Left ventricle myocardium inferior (tissue), 1 donor: ENCODE measurements around the gene MAN2A2. TPM values are rescaled to one million over a fixed set of nuclear protein-coding genes. Genes with fewer than 3 reads are reported as not detected.
A peak's percentile ranks its signal among the peaks of the same experiment; 100 is the strongest.
"Not testable (repeated sequence)": the region's sequence is repeated elsewhere in the genome, so short reads cannot be mapped to it uniquely, and the experiment has no call there.

Experiments
- DNase-seq: peaks from one replicate; pipeline ENCODE4 v3.0.0-alpha.2; 2020
- H3K27ac ChIP-seq: fragments of 200-600 bp; replicated peaks from 2 replicates; pipeline ENCODE4 v1.8.0; 2021
- H3K27me3 ChIP-seq: fragments of 200-600 bp; 2 replicates; pipeline ENCODE4 v1.8.0; 2021; ENCODE audit warnings: low read depth
- H3K36me3 ChIP-seq: fragments of 200-600 bp; 2 replicates; pipeline ENCODE4 v1.8.0; 2021
- H3K4me1 ChIP-seq: fragments of 200-600 bp; 2 replicates; pipeline ENCODE4 v1.8.0; 2021
- H3K4me3 ChIP-seq: fragments of 200-600 bp; 2 replicates; pipeline ENCODE4 v1.8.0; 2021; ENCODE audit warnings: mild to moderate bottlenecking, moderate library complexity
- H3K9me3 ChIP-seq: fragments of 200-600 bp; replicated peaks from 2 replicates; pipeline ENCODE4 v1.8.0; 2021
- intact Hi-C: fragments of 100-400 bp; cut with micrococcal nuclease; formaldehyde crosslinking; loops from one replicate; pipeline ENCODE4 v1.11.0; 2022
- total RNA-seq: library from RNA; stranded (reverse); fragmentation: NEBNext Ultra II Directional; extraction: Animal tissue kit (Norgen Biotek cat#: 25700); gene quantifications from one replicate; pipeline ENCODE4 v1.2.1, GENCODE V29; 2021
- TF ChIP-seq, protein P1 (sequence below): fragments of 200-600 bp; IDR thresholded peaks from 2 replicates; pipeline ENCODE4 v1.8.0; 2021; ENCODE audit warnings: antibody characterized with exemption, mild to moderate bottlenecking, borderline replicate concordance
- donor health status: DM: no; HTN: yes; CAD: no; lungs with severe emphysema.

Gene MAN2A2
- total RNA-seq, 1 donor from 2014 or later = 95.4 TPM

DNA sequence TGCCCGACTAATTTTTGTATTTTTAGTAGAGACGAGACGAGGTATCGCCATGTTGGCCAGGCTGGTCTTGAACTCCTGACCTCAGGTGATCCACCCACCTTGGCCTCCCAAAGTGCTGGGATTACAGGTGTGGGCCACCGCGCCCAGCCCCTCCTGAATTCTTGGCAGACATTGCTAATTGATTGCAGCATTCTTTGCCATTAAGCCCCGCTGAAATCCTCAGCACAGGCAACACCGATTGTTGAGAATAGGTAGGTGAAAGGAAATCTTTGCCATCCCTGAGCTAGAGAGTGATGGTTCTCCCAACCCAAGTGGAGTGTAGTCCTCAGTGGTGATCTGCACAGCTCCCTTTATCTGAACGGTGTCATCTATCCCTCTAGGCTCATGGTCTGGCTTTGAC is 1.6 kb downstream of the MAN2A2 start:
- peaks cover 83% of the 10 kb centered on the region for H3K4me1 ChIP-seq
- TF ChIP-seq, protein P1, sequence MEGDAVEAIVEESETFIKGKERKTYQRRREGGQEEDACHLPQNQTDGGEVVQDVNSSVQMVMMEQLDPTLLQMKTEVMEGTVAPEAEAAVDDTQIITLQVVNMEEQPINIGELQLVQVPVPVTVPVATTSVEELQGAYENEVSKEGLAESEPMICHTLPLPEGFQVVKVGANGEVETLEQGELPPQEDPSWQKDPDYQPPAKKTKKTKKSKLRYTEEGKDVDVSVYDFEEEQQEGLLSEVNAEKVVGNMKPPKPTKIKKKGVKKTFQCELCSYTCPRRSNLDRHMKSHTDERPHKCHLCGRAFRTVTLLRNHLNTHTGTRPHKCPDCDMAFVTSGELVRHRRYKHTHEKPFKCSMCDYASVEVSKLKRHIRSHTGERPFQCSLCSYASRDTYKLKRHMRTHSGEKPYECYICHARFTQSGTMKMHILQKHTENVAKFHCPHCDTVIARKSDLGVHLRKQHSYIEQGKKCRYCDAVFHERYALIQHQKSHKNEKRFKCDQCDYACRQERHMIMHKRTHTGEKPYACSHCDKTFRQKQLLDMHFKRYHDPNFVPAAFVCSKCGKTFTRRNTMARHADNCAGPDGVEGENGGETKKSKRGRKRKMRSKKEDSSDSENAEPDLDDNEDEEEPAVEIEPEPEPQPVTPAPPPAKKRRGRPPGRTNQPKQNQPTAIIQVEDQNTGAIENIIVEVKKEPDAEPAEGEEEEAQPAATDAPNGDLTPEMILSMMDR = no peak

GRCh38 chr15:90905306-90906180 is 2.4 kb downstream of the MAN2A2 start:
- DNase-seq = no peak
- H3K4me1 ChIP-seq = peaks cover 87% of the 10 kb centered on the region
- TF ChIP-seq, protein P1 = no peak
- H3K27me3 ChIP-seq = no peaks in the 10 kb centered on the region
- no peak overlapping the region for H3K4me3 ChIP-seq
- no peaks in the 10 kb centered on the region for H3K9me3 ChIP-seq
- H3K36me3 ChIP-seq = peaks cover 54% of the 10 kb centered on the region
- H3K27ac ChIP-seq = peak overlapping the region; percentile 86
- intact Hi-C loops = no loop called here

More for the DNA sequence above, 1.6 kb downstream of the MAN2A2 start:
- H3K27me3 ChIP-seq = no peaks in the 10 kb centered on the region
- H3K36me3 ChIP-seq = peaks cover 46% of the 10 kb centered on the region
- no peak overlapping the region for H3K27ac ChIP-seq
- intact Hi-C loops = no loop called here
- no peaks in the 10 kb centered on the region for H3K9me3 ChIP-seq
- no peak for DNase-seq
- H3K4me3 ChIP-seq = no peak overlapping the region

GRCh38 chr15:90906181-90906849 is 3.2 kb downstream of the MAN2A2 start:
- TF ChIP-seq, protein P1 = no peak
- intact Hi-C loops = no loop called here
- H3K4me1 ChIP-seq = peaks cover 85% of the 10 kb centered on the region
- H3K9me3 ChIP-seq = no peaks in the 10 kb centered on the region
- no peak overlapping the region for H3K4me3 ChIP-seq
- no peaks in the 10 kb centered on the region for H3K27me3 ChIP-seq
- DNase-seq = no peak
- peak overlapping the region; percentile 86 for H3K27ac ChIP-seq
- H3K36me3 ChIP-seq = peaks cover 62% of the 10 kb centered on the region

GRCh38 chr15:90907051-90907660 is 4.1 kb downstream of the MAN2A2 start:
- Histone ChIP-seq H3K4me3 (no peak overlapping the region), H3K27me3 (no peaks in the 10 kb centered on the region), H3K27ac (peak overlapping the region; percentile 86), H3K4me1 (peaks cover 76% of the 10 kb centered on the region), H3K36me3 (peaks cover 70% of the 10 kb centered on the region), H3K9me3 (no peaks in the 10 kb centered on the region)
- TF ChIP-seq, protein P1 = no peak
- intact Hi-C loops = no loop called here
- DNase-seq = no peak

DNA sequence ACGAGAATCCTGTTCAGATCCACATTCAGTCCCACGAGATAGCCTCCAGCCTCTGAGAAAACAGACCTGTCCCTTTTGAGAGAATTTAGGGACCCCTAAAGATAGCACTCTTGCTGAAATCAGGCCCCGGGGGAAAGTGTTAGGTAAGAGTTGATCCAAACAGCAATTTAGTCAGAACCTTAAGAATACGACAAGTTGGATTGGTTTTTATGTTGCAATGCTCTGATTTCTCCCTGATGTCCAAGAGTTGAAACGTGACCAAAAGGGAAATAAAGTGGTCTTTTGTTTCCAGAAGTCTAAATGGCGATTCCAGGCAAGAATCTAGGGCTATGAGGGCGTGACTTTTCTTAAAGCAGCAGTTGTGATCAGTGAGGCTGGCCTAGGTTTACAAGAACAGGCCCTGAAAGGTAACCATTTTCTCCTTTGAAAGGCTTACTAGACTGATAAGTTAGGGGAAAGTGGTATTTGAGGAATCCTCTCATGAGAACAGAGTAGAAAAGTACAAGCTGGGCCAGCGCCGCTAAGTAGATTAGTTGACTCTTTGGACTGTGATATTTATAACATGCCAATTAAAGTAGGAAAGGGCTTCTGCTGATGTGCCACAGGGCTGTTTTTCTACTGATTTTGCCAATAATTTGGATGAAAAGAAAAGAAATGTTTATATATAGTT is 4.9 kb downstream of the MAN2A2 start:
- no peaks in the 10 kb centered on the region for H3K9me3 ChIP-seq
- H3K4me3 ChIP-seq = peak overlapping the region; percentile 1
- peak overlapping the region; percentile 86 for H3K27ac ChIP-seq
- H3K27me3 ChIP-seq = no peaks in the 10 kb centered on the region
- H3K36me3 ChIP-seq = peaks cover 79% of the 10 kb centered on the region
- intact Hi-C loops = no loop called here
- H3K4me1 ChIP-seq = peaks cover 72% of the 10 kb centered on the region
- DNase-seq = no peak
- TF ChIP-seq, protein P1 = no peak

DNA sequence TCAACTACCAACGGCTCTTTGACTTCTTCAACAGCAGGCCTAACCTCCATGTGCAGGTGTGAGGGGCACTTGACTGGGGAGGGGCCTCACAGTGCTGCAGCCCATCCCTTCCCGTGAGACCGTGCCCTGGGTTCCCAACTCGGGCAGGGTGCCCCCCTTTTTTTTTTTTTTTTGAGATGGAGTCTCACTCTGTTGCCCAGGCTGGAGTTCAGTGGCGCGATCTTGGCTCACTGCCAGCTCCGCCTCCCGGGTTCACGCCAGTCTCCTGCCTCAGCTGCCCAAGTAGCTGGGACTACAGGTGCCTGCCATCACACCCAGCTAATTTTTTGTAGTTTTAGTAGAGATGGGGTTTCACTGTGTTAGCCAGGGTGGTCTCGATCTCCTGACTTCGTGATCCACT is 6.3 kb downstream of the MAN2A2 start:
- H3K4me3 ChIP-seq, H3K9me3 ChIP-seq, DNase-seq, H3K27me3 ChIP-seq, intact Hi-C loops: not testable (repeated sequence)
- peaks cover 58% of the 10 kb centered on the region for H3K4me1 ChIP-seq
- peak overlapping the region; percentile 86 for H3K27ac ChIP-seq
- peaks cover 93% of the 10 kb centered on the region for H3K36me3 ChIP-seq
